DOHH2 (cell line): ENCODE measurements around the gene FLACC1.

ENCODE experiments used
- CTCF ChIP-seq: fragments of 200-600 bp; sonication (generic); IDR thresholded peaks from one replicate; pipeline ENCODE4 v1.5.1; 2014; ENCODE audit warnings: antibody characterized with exemption, mild to moderate bottlenecking, low read depth, low read length; ENCODE audit not compliant: poor library complexity, severe bottlenecking
- EZH2phosphoT487 ChIP-seq: fragments of 200-600 bp; sonication (generic); IDR thresholded peaks from 2 replicates; pipeline ENCODE4 v1.6.1; 2017; ENCODE audit warnings: borderline replicate concordance, mild to moderate bottlenecking, antibody characterized with exemption, low read length, moderate library complexity, mixed read lengths

DNA sequence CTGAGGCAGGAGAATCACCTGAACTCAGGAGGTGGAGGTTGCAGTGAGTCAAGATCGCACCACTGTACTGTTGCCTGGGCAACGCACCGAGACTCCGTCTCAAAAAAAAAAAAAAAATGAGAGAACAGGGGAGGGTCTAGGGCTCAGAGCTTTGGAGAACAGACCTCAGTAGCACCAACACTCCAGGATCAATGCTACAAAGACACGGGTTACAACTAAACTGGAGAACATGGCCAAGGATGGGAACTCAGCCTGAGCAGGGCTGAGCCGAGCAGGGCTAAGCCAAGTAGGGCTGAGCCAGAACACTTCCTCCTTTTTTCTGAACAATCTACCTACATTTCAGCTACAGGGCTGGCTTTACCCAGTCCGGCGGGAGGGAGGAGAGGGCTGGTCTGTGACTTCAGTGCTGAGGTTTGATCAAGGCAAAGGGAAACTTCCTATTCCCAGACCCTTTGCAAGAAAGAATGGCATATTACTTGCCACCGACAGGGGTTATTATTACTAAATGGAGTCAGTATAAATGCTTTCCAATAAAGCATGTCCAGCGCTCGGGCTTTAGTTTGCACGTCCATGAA is 99.7 kb downstream of the FLACC1 start:
- TF ChIP-seq CTCF, result no peak
- no peak for TF ChIP-seq EZH2phosphoT487
